ENCODE results near the gene MADD.

GRCh38 chr11:47332303-47332711 is 62.4 kb downstream of the MADD start:
- TF ChIP-seq CTCF (IDR thresholded peaks at IDR 0.05) (no peak), POLR2A (IDR thresholded peaks at IDR 0.05) (no peak)

Measured in lower leg skin (tissue), 3 donors.